ENCODE measurements around the gene MRPL16.
"Not testable (repeated sequence)": the region's sequence is repeated elsewhere in the genome, so short reads cannot be mapped to it uniquely, and the experiment has no call there.

DNA sequence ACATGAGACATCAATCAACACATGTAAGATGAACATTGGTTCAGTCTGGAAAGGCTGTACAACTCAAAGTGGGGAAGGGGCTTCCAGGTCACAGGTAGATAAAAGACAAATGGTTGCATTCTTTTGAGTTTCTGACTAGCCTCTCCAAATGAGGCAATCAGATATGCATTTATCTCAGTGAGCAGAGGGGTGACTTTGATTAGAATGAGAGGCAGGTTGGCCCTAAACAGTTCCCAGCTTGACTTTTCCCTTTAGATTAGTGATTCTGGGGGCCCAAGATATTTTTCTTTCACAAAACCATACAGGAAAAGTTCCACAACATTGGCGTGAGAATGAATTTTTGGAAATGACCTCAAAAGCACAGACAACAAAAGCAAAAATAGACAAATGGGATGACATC lies 5.9 kb upstream of the MRPL16 start:
- TF ChIP-seq, protein P1, sequence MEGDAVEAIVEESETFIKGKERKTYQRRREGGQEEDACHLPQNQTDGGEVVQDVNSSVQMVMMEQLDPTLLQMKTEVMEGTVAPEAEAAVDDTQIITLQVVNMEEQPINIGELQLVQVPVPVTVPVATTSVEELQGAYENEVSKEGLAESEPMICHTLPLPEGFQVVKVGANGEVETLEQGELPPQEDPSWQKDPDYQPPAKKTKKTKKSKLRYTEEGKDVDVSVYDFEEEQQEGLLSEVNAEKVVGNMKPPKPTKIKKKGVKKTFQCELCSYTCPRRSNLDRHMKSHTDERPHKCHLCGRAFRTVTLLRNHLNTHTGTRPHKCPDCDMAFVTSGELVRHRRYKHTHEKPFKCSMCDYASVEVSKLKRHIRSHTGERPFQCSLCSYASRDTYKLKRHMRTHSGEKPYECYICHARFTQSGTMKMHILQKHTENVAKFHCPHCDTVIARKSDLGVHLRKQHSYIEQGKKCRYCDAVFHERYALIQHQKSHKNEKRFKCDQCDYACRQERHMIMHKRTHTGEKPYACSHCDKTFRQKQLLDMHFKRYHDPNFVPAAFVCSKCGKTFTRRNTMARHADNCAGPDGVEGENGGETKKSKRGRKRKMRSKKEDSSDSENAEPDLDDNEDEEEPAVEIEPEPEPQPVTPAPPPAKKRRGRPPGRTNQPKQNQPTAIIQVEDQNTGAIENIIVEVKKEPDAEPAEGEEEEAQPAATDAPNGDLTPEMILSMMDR (IDR thresholded peaks at IDR 0.05; ENCODE audit: low read length): not testable (repeated sequence)
- not testable (repeated sequence) for TF ChIP-seq EZH2 (IDR thresholded peaks at IDR 0.05; ENCODE audit: borderline replicate concordance, low read length)

All from OCI-LY1 (cell line).